ENCODE measurements around the gene PAOX.

The PAOX gene

GRCh38 chr10:133440633-133441285 lies 61.7 kb downstream of the PAOX start:
- DNase-seq = no peak
